ENCODE results near the gene TUBB1. TPM values are rescaled to one million over a fixed set of nuclear protein-coding genes. Genes with fewer than 3 reads are reported as not detected.
A peak's percentile ranks its signal among the peaks of the same experiment; 100 is the strongest.

TUBB1 gene
- total and polyA plus RNA-seq, 2 donors (not counting 1 experiment from before 2014, with no cell fraction given): 0.22 to 0.43 TPM

DNA sequence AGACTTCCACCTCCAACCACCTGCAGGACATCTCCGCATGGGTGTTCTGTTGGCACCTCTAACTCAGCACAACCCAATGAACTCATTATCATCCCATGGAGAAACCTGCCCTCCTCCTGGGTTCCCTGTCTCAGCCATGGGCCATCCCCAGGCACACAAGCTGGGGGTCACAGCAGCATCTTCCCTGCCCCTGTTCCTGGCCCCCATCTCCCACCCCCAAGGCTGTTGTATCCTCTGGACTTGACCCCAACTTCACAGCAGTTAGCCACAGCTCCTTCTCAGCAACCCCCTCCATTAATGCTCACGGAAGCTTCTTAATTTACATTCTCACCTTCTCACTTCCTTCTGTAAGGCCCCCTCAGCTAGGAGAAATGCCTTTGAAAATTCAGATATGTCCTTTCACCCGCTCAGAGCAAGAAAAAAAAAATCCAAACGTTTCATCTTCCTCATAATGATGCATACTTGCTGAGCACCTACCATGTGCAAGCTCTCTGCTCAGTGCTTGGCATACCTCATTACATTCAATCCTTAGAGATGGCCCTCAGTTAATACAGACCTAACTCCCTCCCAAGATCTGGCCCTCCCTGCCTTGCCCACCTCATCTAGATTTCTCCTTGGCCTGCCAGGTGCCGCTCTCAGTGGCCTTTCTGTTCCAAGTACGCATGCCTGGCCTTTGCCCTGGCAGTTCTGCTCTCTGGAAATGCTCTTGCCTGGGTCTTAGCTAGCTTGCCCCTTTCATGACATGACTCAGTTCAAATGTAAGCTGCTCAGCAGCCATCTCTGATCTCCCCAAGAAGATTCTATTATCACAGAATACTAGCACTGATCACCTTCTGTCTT is 40.7 kb upstream of the TUBB1 start:
- Histone ChIP-seq H3K9ac (ENCODE audit: low read length) (no peak overlapping the region), H3K4me2 (replicated peaks; ENCODE audit: low read depth, low read length, poor library complexity, severe bottlenecking) (no peak overlapping the region), H3K9me3 (ENCODE audit: control extremely low read depth in 1 of 3, control insufficient read depth in 2 of 3, insufficient read depth in 1 of 3, low read length in 2 of 3) (peaks cover 1 to 9% (median 7%) of the 10 kb centered on the region in 3 donors), H4K20me1 (ENCODE audit: control insufficient read depth, insufficient read depth, low read length, poor library complexity, severe bottlenecking) (no peaks in the 10 kb centered on the region), H3K27me3 (replicated peaks in 1 of 4; ENCODE audit: control extremely low read depth in 1 of 4, control insufficient read depth in 3 of 4, insufficient read depth in 4 of 4, low read length in 3 of 4) (no peaks in the 10 kb centered on the region), H2AFZ (ENCODE audit: insufficient read depth, low read depth, low read length, poor library complexity, severe bottlenecking) (no peak overlapping the region), H3K79me2 (ENCODE audit: control insufficient read depth, insufficient read depth, low read length) (peaks cover 28% of the 10 kb centered on the region), H3K4me3 (ENCODE audit: control extremely low read depth in 1 of 5, extremely low read depth in 1 of 5, insufficient read depth in 1 of 5, low read depth in 2 of 5, low read length in 4 of 5) (no peak overlapping the region), H3K36me3 (replicated peaks in 1 of 2; ENCODE audit: control extremely low read depth in 1 of 2, control insufficient read depth in 1 of 2, extremely low read depth in 1 of 2, insufficient read depth in 2 of 2, low read length in 1 of 2) (no peaks in the 10 kb centered on the region), H3K27ac (ENCODE audit: low read length in 2 of 2) (no peak overlapping the region), H3K4me1 (ENCODE audit: control insufficient read depth in 2 of 2, insufficient read depth in 2 of 2, low read length in 2 of 2) (peaks cover 21 to 39% of the 10 kb centered on the region in 2 donors)
- ATAC-seq (ENCODE audit: low read depth) (no peak), DNase-seq (no peak)
- Mint-ChIP-seq H3K4me1 (peaks cover 36% of the 10 kb centered on the region), H3K27me3 (no peaks in the 10 kb centered on the region), H3K27ac (peak overlapping the region; percentile 10), H3K4me3 (peak overlapping the region; percentile 52), H3K9me3 (ENCODE audit: insufficient read depth) (no peaks in the 10 kb centered on the region)
- POLR2A ChIA-PET: interaction anchor here (0.7 kb wide), 1 partner anchor 71 kb away, joined by 3 read pairs; no protein-coding TSS in a partner anchor
- TF ChIP-seq, protein P1, sequence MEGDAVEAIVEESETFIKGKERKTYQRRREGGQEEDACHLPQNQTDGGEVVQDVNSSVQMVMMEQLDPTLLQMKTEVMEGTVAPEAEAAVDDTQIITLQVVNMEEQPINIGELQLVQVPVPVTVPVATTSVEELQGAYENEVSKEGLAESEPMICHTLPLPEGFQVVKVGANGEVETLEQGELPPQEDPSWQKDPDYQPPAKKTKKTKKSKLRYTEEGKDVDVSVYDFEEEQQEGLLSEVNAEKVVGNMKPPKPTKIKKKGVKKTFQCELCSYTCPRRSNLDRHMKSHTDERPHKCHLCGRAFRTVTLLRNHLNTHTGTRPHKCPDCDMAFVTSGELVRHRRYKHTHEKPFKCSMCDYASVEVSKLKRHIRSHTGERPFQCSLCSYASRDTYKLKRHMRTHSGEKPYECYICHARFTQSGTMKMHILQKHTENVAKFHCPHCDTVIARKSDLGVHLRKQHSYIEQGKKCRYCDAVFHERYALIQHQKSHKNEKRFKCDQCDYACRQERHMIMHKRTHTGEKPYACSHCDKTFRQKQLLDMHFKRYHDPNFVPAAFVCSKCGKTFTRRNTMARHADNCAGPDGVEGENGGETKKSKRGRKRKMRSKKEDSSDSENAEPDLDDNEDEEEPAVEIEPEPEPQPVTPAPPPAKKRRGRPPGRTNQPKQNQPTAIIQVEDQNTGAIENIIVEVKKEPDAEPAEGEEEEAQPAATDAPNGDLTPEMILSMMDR (IDR thresholded peaks at IDR 0.05): no peak
- no peak for TF ChIP-seq EZH2 (IDR thresholded peaks at IDR 0.05; ENCODE audit: borderline replicate concordance, insufficient read depth, low read depth, low read length, poor library complexity, severe bottlenecking)
- intact Hi-C loops (cut with micrococcal nuclease): no loop called here
- CTCF ChIA-PET: interaction anchor here (0.6 to 1.0 kb wide), 4 partner anchors 53 to 109 kb away, joined by 3 to 4 read pairs (median 4); partner anchors contain the start of gene ATP5F1E
- 66% methylated on average over 6 of the region's 6 CpGs for WGBS (ENCODE audit: insufficient coverage)
